ENCODE results near the gene RNASE8. TPM values are rescaled to one million over a fixed set of nuclear protein-coding genes. Genes with fewer than 3 reads are reported as not detected.

The RNASE8 gene
- total RNA-seq, 2 donors from 2014 or later, result not detected

GRCh38 chr14:21073921-21074320 is 16.3 kb downstream of the RNASE8 start:
- WGBS, result 83% methylated on average over 9 of the region's 9 CpGs
- no peak for DNase-seq (ENCODE audit: low spot score)
- Histone ChIP-seq H3K27ac (no peak overlapping the region), H3K9me3 (no peaks in the 10 kb centered on the region), H3K4me3 (no peak overlapping the region), H3K4me1 (replicated peaks) (peaks cover 14% of the 10 kb centered on the region), H3K27me3 (replicated peaks; ENCODE audit: insufficient read depth) (no peaks in the 10 kb centered on the region), H3K36me3 (peaks cover 0 to 3% of the 10 kb centered on the region in 2 donors)
- TF ChIP-seq POLR2AphosphoS5 (IDR thresholded peaks at IDR 0.05), result no peak
- no peak for TF ChIP-seq CTCF (IDR thresholded peaks at IDR 0.05)
- TF ChIP-seq POLR2A (IDR thresholded peaks at IDR 0.05), result no peak
- intact Hi-C loops (cut with DNase I), result no loop called here

- H3K4me3 ChIP-seq, result no peak overlapping the region
- H3K27me3 ChIP-seq (replicated peaks; ENCODE audit: insufficient read depth), result no peaks in the 10 kb centered on the region
- peak overlapping the region in 1 of 2 donors; percentile 27 for H3K27ac ChIP-seq
- 80% methylated on average over 26 of the region's 26 CpGs for WGBS
- H3K36me3 ChIP-seq, result peaks cover 0 to 4% of the 10 kb centered on the region in 2 donors
- TF ChIP-seq POLR2AphosphoS5 (IDR thresholded peaks at IDR 0.05) (no peak), POLR2A (IDR thresholded peaks at IDR 0.05) (no peak), CTCF (IDR thresholded peaks at IDR 0.05) (no peak)
- no peak for DNase-seq (ENCODE audit: low spot score)
- H3K4me1 ChIP-seq (replicated peaks), result peaks cover 7% of the 10 kb centered on the region
- H3K9me3 ChIP-seq, result no peaks in the 10 kb centered on the region
- intact Hi-C loops (cut with DNase I), result no loop called here
Measured at GRCh38 chr14:21074398-21075272, 17.0 kb downstream of the RNASE8 start.

GRCh38 chr14:21075719-21076437 is 18.3 kb downstream of the RNASE8 start:
- Histone ChIP-seq H3K27me3 (replicated peaks; ENCODE audit: insufficient read depth) (no peaks in the 10 kb centered on the region), H3K9me3 (no peaks in the 10 kb centered on the region), H3K36me3 (peaks cover 0 to 4% of the 10 kb centered on the region in 2 donors), H3K4me3 (no peak overlapping the region), H3K27ac (no peak overlapping the region), H3K4me1 (replicated peaks) (peaks cover 7% of the 10 kb centered on the region)
- no peak for DNase-seq (ENCODE audit: low spot score)
- intact Hi-C loops (cut with DNase I), result no loop called here
- TF ChIP-seq POLR2AphosphoS5 (IDR thresholded peaks at IDR 0.05) (no peak), CTCF (IDR thresholded peaks at IDR 0.05) (no peak), POLR2A (IDR thresholded peaks at IDR 0.05) (no peak)
- WGBS, result 88% methylated on average over 9 of the region's 9 CpGs

DNA sequence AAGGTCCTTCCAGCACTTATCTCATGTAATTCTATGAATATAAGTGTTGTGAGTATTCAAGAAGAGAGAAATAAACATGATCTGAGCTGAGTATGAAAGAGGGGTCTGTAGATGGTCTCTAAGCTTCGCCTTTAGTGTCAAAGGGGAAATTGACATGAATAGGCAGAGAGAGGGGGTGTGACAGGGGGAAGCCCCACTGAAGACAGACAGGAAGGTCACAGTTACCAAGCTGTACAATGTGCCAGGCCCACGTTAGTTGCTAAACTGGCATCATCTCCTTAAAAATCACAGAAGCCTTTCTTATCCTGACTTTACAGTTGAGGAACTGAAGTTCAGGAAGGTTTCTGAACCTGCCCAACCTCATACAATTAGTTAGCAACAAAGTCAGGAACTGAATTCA is 20.1 kb downstream of the RNASE8 start:
- Histone ChIP-seq H3K36me3 (peaks cover 0 to 4% of the 10 kb centered on the region in 2 donors), H3K9me3 (no peaks in the 10 kb centered on the region), H3K27me3 (replicated peaks; ENCODE audit: insufficient read depth) (no peaks in the 10 kb centered on the region), H3K4me1 (replicated peaks) (no peaks in the 10 kb centered on the region), H3K27ac (no peak overlapping the region), H3K4me3 (no peak overlapping the region)
- TF ChIP-seq POLR2A (IDR thresholded peaks at IDR 0.05) (no peak), CTCF (IDR thresholded peaks at IDR 0.05) (no peak), POLR2AphosphoS5 (IDR thresholded peaks at IDR 0.05) (no peak)
- DNase-seq (ENCODE audit: low spot score), result no peak
- WGBS, result 77% methylated on average over 2 of the region's 2 CpGs
- intact Hi-C loops (cut with DNase I), result no loop called here

Data from prostate gland (tissue), 2 donors.